HG03432 (cell line): ENCODE data around the gene SSBP3.
"Not testable (repeated sequence)": the region's sequence is repeated elsewhere in the genome, so short reads cannot be mapped to it uniquely, and the experiment has no call there.

Source experiments
- ATAC-seq: cut with Tn5 transposase; IDR thresholded peaks from one replicate; pipeline ENCODE4 v1.9.1; 2021; ENCODE audit warnings: mild to moderate bottlenecking, moderate library complexity; ENCODE audit not compliant: unreplicated experiment

Gene SSBP3

GRCh38 chr1:54395281-54395934, 10.8 kb downstream of the SSBP3 start:
- ATAC-seq = no peak

GRCh38 chr1:54394104-54394503, 12.1 kb downstream of the SSBP3 start:
- ATAC-seq = no peak

GRCh38 chr1:54392401-54392800, 13.8 kb downstream of the SSBP3 start:
- ATAC-seq = no peak

GRCh38 chr1:54391450-54392209, 14.6 kb downstream of the SSBP3 start:
- no peak for ATAC-seq

- no peak for ATAC-seq
Observed at GRCh38 chr1:54390655-54391054, 15.5 kb downstream of the SSBP3 start.

GRCh38 chr1:54389608-54390007, 16.6 kb downstream of the SSBP3 start:
- not testable (repeated sequence) for ATAC-seq

GRCh38 chr1:54387419-54387818, 18.8 kb downstream of the SSBP3 start:
- no peak for ATAC-seq

- no peak for ATAC-seq
Observed at GRCh38 chr1:54385727-54386022, 20.5 kb downstream of the SSBP3 start.

GRCh38 chr1:54384918-54385726, 21.1 kb downstream of the SSBP3 start:
- ATAC-seq = no peak

- ATAC-seq = no peak
Observed at GRCh38 chr1:54384471-54384870, 21.7 kb downstream of the SSBP3 start.

- no peak for ATAC-seq
Observed at GRCh38 chr1:54381524-54381923, 24.7 kb downstream of the SSBP3 start.

- no peak for ATAC-seq
Observed at GRCh38 chr1:54380290-54380882, 25.8 kb downstream of the SSBP3 start.

- no peak for ATAC-seq
Observed at GRCh38 chr1:54379555-54380289, 26.5 kb downstream of the SSBP3 start.

GRCh38 chr1:54378874-54379554, 27.2 kb downstream of the SSBP3 start:
- ATAC-seq = no peak

GRCh38 chr1:54378157-54378873, 27.9 kb downstream of the SSBP3 start:
- ATAC-seq = no peak

GRCh38 chr1:54377040-54377691, 29.0 kb downstream of the SSBP3 start:
- no peak for ATAC-seq

- ATAC-seq = peak; percentile 66
Observed at GRCh38 chr1:54376430-54377039, 29.7 kb downstream of the SSBP3 start.

- ATAC-seq = no peak
Observed at GRCh38 chr1:54375712-54376429, 30.3 kb downstream of the SSBP3 start.
